HG03103 (cell line): ENCODE results near the gene CCDC172.

Source experiments
- ATAC-seq: cut with Tn5 transposase; IDR thresholded peaks from one replicate; pipeline ENCODE4 v1.9.1; 2021; ENCODE audit warnings: low read depth; ENCODE audit not compliant: unreplicated experiment

Gene CCDC172

GRCh38 chr10:116324227-116324950 is at the start of gene CCDC172:
Gene CCDC172, plus strand, starts transcription at chr10:116324448. Its CDS starts 564 bp downstream, at chr10:116325012.
- ATAC-seq: no peak

GRCh38 chr10:116276981-116277380 is 47.3 kb upstream of the CCDC172 start:
- no peak for ATAC-seq

- ATAC-seq: no peak
Observed at GRCh38 chr10:116278846-116279245, 45.4 kb upstream of the CCDC172 start.

GRCh38 chr10:116281775-116282174 is 42.5 kb upstream of the CCDC172 start:
- ATAC-seq: no peak

GRCh38 chr10:116286626-116287200 is 37.5 kb upstream of the CCDC172 start:
- ATAC-seq: no peak

GRCh38 chr10:116287906-116288501 is 36.2 kb upstream of the CCDC172 start:
- no peak for ATAC-seq

- ATAC-seq: no peak
Observed at GRCh38 chr10:116289652-116290051, 34.6 kb upstream of the CCDC172 start.

GRCh38 chr10:116292493-116292892 is 31.8 kb upstream of the CCDC172 start:
- no peak for ATAC-seq

- ATAC-seq: no peak
Observed at GRCh38 chr10:116296291-116296721, 27.9 kb upstream of the CCDC172 start.

GRCh38 chr10:116298586-116298985 is 25.7 kb upstream of the CCDC172 start:
- no peak for ATAC-seq

GRCh38 chr10:116300542-116300941 is 23.7 kb upstream of the CCDC172 start:
- ATAC-seq: no peak

GRCh38 chr10:116304923-116305322 is 19.3 kb upstream of the CCDC172 start:
- ATAC-seq: no peak

GRCh38 chr10:116306847-116307246 is 17.4 kb upstream of the CCDC172 start:
- no peak for ATAC-seq

GRCh38 chr10:116307455-116307854 is 16.8 kb upstream of the CCDC172 start:
- ATAC-seq: no peak

- ATAC-seq: no peak
Observed at GRCh38 chr10:116311016-116311415, 13.2 kb upstream of the CCDC172 start.

GRCh38 chr10:116311706-116312490 is 12.3 kb upstream of the CCDC172 start:
- ATAC-seq: no peak

- ATAC-seq: no peak
Observed at GRCh38 chr10:116312548-116312947, 11.7 kb upstream of the CCDC172 start.

- no peak for ATAC-seq
Observed at GRCh38 chr10:116316503-116316902, 7.7 kb upstream of the CCDC172 start.

- ATAC-seq: no peak
Observed at GRCh38 chr10:116324951-116325635, 845 bp downstream of the CCDC172 start.

GRCh38 chr10:116325987-116326386 is 1.7 kb downstream of the CCDC172 start:
- no peak for ATAC-seq

GRCh38 chr10:116329153-116329552 is 4.9 kb downstream of the CCDC172 start:
- no peak for ATAC-seq
